NCI-H128 (cell line): ENCODE measurements around the gene TPP2.

Source experiments
- DNase-seq: peaks from one replicate; lab custom pipeline; 2025; ENCODE audit not compliant: unreplicated experiment; lab: John Stamatoyannopoulos, UW

The TPP2 gene

DNA sequence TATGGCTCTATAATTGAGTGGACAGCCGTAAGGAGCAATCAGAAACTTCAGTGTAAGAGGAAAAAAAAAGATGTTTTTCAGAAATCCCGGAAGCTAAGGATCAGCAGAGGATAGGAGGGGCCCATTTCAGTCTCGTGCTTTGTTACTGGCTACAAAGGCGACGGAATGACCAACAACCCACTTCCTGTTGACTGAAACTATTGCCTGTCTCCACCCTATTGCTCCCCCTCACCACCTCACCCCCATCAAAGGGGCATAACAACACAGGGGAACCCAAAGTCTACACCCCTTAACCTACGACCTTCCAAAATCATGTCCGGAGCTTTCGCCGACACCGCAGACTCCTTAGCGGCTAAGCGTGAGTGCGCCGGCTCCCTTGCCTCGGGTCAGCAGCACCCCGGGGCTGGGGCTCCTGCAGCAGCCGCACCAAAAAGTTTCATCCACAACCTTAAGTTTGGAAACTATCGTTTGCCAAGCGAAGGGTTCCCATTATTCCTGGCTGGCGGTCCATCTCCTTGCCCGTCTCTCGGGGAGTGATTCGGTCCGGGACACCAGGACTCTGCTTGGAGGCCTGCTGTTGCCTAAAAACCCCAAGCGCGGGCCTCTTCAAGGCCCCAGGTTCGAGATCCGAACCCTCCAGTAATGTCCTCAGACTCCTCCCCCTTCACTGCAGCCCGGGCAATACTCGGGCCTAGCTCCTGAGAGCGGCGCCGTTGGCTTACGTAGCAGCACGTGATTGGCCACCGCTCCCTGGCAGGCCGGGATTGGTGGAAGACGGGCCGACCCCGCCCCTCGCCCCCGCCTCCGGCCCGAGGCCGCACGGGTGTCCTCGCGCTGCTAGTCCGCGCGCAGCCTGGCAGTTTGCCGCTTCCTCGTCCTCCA, at the start of gene TPP2:
TSS of gene TPP2 (plus strand) at position 840 of the 882 bp plus-strand sequence. CDS start 53 bp downstream, outside the sequence.
- peak; percentile 93 for DNase-seq

DNA sequence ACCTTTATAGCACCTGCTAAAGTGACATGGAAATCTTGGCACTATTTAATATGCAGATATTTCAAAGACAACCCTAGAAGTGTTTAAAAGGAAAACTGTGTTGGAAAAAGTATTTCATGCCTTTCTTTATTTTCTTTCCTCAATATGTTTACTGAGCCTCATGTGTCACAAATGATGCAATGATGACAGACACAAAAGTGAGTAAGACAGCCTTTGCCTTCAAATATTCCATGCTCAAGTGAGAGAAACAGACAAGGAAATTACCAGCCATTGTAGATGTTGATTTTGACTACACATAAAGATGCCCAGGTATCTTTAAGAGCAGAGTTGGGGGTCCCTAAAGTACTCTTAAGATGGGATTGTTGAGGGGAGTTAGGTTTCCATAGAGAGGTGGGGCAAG, 48.0 kb upstream of the TPP2 start:
- no peak for DNase-seq

- DNase-seq = no peak
Observed at GRCh38 chr13:102550507-102550906, 46.3 kb upstream of the TPP2 start.

DNA sequence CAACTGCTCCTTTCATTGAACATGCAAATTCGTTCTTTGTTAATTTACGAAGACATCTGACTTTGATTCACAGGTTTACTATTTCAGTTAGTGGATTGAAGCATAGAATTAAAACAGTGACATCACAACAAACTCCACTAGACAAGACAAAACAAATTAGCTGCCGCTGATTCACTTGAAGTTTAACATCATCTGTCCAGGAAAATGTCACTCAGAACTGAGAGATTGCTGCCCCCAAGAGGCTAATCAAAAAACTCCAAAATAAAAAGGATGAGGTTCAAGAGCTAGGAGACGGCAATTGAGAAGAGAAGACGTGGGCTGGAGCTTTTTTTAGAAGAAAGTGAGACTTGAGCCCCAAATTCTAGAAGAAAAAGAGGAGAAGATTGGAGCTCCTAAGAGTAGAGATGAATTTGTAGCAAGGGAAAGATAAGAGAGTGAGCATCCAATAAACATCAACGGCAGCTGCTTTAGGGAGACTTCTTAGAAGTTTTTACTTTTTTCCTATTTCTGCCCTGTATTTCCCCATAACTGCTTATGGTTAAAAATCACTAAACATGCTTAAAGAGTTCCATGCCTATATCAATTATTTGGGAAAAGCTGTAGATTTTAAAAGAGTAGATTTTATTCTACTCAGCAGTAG, 40.8 kb upstream of the TPP2 start:
- DNase-seq = peak; percentile 43

- DNase-seq = no peak
Observed at GRCh38 chr13:102556806-102557205, 40.0 kb upstream of the TPP2 start.

DNA sequence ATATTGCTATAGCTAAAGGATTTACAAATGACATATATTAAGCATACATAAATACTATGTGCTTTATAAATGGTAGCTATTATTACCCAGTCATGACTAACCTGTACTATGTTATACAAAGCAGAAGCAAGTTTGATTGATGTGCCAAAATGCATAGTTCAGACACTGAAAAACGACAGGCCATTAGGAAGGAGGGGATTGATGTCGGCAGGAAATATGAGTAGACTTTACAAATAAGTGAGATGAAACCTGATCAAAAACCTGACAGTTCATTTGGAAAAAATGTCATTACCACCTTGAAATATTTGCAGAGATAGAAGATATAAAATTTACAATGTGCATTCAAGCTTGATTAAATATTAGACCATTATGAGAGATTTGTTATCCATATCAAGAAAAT, 38.8 kb upstream of the TPP2 start:
- no peak for DNase-seq

DNA sequence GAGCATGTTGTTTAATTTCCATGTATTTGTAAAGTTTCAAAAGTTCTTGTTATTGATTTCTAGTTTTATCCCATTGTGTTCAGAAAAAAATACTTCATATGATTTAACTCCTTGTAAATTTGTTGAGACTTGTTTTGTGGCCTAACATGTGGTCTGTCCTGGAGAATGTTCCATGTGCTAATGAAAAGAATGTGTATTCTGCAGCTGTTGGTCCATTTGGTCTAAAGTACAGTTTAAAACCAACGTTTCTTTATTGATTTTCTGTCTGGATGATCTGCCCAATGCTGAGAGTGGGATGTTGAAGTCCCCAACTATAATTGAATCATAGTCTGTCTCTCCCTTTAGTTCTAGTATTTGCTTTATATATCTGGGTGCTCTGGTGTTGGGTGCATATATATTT, 34.9 kb upstream of the TPP2 start:
- DNase-seq = no peak

GRCh38 chr13:102563267-102563666, 33.5 kb upstream of the TPP2 start:
- DNase-seq = no peak

GRCh38 chr13:102564564-102564963, 32.2 kb upstream of the TPP2 start:
- no peak for DNase-seq

DNA sequence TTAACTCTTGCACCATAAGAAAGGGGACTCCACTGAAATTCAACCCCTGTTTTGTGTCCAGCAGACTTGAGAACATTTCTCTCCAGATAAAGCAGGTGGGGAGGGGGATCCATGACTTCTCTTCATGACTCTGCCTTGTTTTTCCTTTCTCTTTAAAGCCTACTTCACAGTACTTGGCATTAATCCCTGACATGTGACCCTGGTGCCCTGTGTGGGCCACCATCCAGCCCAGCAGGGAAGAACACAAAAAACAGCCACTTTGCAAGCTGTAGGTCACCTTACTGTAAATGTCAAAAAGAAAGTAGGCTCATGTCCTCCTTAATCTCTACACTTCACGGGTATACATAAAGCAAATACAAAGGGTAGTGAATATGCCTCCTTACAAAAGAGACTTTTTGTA, 30.3 kb upstream of the TPP2 start:
- DNase-seq = no peak

- no peak for DNase-seq
Observed at GRCh38 chr13:102567857-102568256, 28.9 kb upstream of the TPP2 start.

DNA sequence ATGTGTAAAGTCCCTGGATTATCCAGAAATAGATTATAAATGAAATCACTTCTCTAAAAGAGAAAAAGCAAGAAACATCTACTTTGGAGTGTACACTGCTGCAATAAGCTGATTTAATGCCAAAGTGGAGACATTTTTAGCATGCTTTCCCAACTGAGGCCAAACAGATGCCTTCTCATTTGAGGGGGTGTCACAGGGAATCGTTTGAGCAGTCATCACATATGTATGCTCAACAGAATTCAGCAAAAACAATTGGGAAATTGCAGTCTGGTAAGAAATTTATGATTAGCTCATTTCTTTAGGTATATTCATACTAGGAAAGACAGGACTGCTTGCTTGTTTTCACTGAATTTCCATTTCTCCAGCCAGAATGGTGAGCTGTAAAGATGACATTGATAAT, 27.3 kb upstream of the TPP2 start:
- no peak for DNase-seq

- no peak for DNase-seq
Observed at GRCh38 chr13:102571075-102571474, 25.7 kb upstream of the TPP2 start.

GRCh38 chr13:102572323-102572722, 24.5 kb upstream of the TPP2 start:
- DNase-seq = no peak

- DNase-seq = no peak
Observed at GRCh38 chr13:102580552-102581169, 16.1 kb upstream of the TPP2 start.

- no peak for DNase-seq
Observed at GRCh38 chr13:102582256-102582655, 14.5 kb upstream of the TPP2 start.

DNA sequence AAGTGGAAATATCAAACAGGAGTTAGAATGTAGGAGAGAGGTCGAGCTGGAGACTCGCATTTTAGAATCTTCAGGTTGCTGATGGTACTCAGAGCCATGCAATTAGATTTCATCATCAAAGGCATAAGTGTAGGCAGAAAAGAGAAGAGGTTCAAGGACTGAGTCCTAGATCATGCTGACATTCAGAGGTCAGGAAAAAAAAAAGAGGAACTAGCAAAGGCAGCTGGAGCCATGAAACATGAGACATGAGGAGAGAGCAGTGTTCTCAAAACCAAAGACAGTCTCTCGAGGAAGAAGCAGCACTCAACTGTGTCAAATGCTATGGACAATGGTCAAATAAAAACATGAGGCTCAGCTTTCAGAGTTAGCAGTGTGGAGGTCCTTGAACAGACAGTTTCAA, 12.4 kb upstream of the TPP2 start:
- no peak for DNase-seq

DNA sequence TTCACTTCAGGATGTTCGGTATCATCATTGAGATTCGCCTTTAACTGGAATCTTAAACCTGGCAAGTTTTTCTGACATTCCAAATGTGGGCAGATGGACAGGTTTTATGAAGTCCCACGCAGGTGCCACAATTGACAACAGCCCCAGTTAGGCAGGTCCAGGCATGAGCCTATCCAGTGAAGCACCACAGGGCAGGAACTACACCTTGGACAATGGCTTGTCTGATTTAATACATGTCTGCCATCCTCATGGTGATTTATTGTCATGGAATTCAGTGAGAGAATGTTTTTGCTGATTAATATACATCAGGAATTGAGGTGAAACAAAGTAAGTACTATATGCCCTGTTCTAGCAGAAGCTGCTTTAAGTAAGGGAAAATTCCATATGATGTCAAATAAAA, 10.2 kb upstream of the TPP2 start:
- no peak for DNase-seq

DNA sequence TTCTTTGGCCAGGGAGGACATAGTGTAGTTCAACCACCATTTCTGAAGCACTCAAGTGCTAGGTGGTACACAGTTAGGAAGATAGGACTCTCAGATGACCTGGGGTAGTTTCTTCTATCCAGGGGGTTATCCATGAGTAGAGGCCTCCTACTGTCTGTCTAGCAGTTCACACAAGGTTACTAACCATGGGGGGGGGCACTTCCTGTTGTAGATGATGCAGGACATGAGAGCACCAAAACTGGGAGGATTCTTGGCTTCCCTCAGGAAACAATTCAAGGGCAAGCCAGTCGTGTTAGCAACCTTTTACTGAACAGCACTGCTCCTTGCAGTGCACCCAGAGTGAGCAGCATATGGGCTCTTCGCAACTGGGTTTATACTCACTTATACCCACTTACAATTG, 8.9 kb upstream of the TPP2 start:
- no peak for DNase-seq

- DNase-seq = no peak
Observed at GRCh38 chr13:102589301-102589822, 7.4 kb upstream of the TPP2 start.

DNA sequence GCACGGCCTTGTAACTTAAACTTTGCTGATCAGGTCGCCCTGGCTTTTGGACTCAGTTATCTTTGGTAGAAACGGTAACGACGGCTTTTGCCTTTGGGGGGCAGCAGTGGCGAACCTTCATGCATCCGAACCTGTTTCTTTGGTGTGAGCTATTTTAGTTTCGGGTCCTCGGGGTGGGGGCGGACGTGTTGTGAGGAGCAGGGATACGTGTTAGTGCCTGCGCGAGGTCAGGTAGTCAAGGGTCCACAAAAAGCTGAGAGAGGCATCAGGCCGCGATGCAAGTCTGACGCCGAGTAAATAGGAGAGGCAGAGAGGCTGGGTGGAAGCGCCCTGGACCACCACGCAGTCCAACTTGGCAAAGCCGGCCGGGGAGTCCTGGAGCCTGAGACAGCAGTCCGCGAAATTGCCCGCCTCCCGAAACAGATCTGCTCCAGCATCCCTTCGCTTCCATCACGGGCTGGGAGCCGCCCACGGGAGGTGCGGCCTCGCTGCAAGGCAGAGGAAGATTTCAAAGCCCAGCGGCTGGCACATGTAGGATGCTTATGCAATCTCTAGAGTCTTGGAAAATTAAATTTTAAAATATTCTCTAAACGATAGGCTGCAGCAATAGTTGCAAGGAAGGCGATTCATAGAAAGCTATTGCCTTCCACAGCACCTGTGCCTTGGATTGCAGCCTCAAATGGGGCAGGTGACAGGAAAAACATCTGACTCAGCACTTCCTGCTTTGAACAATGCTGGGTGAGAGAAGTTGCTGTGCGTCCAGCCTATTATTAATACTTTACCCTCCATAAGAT, 4.6 kb upstream of the TPP2 start:
- peak; percentile 53 for DNase-seq
